H1 (cell line): ENCODE results near the gene G2E3. TPM values are rescaled to one million over a fixed set of nuclear protein-coding genes. Genes with fewer than 3 reads are reported as not detected.
"Not testable (repeated sequence)": the region's sequence is repeated elsewhere in the genome, so short reads cannot be mapped to it uniquely, and the experiment has no call there.

Source experiments
- CTCF ChIA-PET: fragments of 300-600 bp; sonication (Branson Sonifier 250); formaldehyde crosslinking; loops from one replicate; lab custom pipeline; 2021; ENCODE audit not compliant: partially characterized antibody; lab: Charles Lee
- POLR2A ChIA-PET: fragments of 300-600 bp; sonication (Branson Sonifier 250); formaldehyde crosslinking; loops from one replicate; lab custom pipeline; 2021; ENCODE audit warnings: inconsistent platforms; ENCODE audit not compliant: partially characterized antibody; lab: Charles Lee
- DNase-seq, 2 experiments: peaks; one replicate each; pipeline versions ENCODE4 v3.0.0 to v3.0.0-alpha.2; 2010 to 2022; ENCODE audit warnings: low spot score in 2 of 2, low read depth in 1 of 2, mixed read lengths in 1 of 2
- FAIRE-seq: peaks from 2 replicates; lab custom pipeline; 2011; peaks lifted over from hg19 to GRCh38; lab: Jason Lieb, UNC
- H2AFZ ChIP-seq: 2 replicates; pipeline ENCODE4 v1.8.1; 2012; ENCODE audit warnings: low read length, inconsistent platforms
- H2AK5ac ChIP-seq: 2 replicates; pipeline ENCODE4 v1.6.1; 2013; ENCODE audit warnings: low read depth, low read length
- H2BK120ac ChIP-seq: replicated peaks from 2 replicates; pipeline ENCODE3; 2013; ENCODE audit warnings: low read depth, low read length, inconsistent platforms
- H2BK12ac ChIP-seq: 2 replicates; pipeline ENCODE4 v1.6.1; 2013; ENCODE audit warnings: low read depth, low read length
- H2BK15ac ChIP-seq: 2 replicates; pipeline ENCODE4 v1.6.1; 2013; ENCODE audit warnings: low read length
- H2BK20ac ChIP-seq: 2 replicates; pipeline ENCODE4 v1.6.1; 2013; ENCODE audit warnings: low read length
- H2BK5ac ChIP-seq: 2 replicates; pipeline ENCODE4 v1.6.1; 2013; ENCODE audit warnings: low read depth, low read length
- H3K14ac ChIP-seq: 2 replicates; pipeline ENCODE4 v1.6.1; 2013; ENCODE audit warnings: inconsistent platforms; ENCODE audit not compliant: insufficient read length
- H3K18ac ChIP-seq: 2 replicates; pipeline ENCODE4 v1.6.1; 2013; ENCODE audit warnings: low read length; ENCODE audit errors: extremely low read depth
- H3K23ac ChIP-seq: 2 replicates; pipeline ENCODE4 v1.6.1; 2013; ENCODE audit warnings: inconsistent platforms; ENCODE audit not compliant: insufficient read length
- H3K23me2 ChIP-seq: 2 replicates; pipeline ENCODE4 v1.6.1; 2013; ENCODE audit warnings: low read depth, low read length
- H3K27ac ChIP-seq: 2 replicates; pipeline ENCODE4 v1.6.1; 2011; ENCODE audit warnings: low read depth, low read length, inconsistent platforms
- H3K27me3 ChIP-seq, 4 experiments: replicated peaks in 1 of 4; 1 replicate in 1 of 4; 2 replicates in 3 of 4; pipeline versions ENCODE4 v1.6.1 to v1.8.1; 2011 to 2013; ENCODE audit warnings: low read length in 3 of 4, mild to moderate bottlenecking in 3 of 4, inconsistent platforms in 2 of 4, mixed read lengths in 2 of 4, moderate library complexity in 1 of 4; ENCODE audit not compliant: control insufficient read depth in 3 of 4, insufficient read depth in 3 of 4; ENCODE audit errors: extremely low read depth in 1 of 4
- H3K36me3 ChIP-seq, 4 experiments: 2 replicates each; pipeline versions ENCODE4 v1.6.1 to v1.8.1; 2011 to 2013; ENCODE audit warnings: mild to moderate bottlenecking in 4 of 4, low read length in 3 of 4, moderate library complexity in 2 of 4, control low read depth in 1 of 4, inconsistent platforms in 1 of 4; ENCODE audit not compliant: insufficient read depth in 4 of 4, control insufficient read depth in 2 of 4
- H3K4ac ChIP-seq: replicated peaks from 2 replicates; pipeline ENCODE3; 2013; ENCODE audit warnings: low read length, low read depth, mixed read lengths, inconsistent platforms; ENCODE audit not compliant: insufficient read length
- H3K4me1 ChIP-seq, 4 experiments: replicated peaks in 1 of 4; 1 replicate in 1 of 4; 2 replicates in 3 of 4; pipeline versions ENCODE4 v1.6.1 to v1.8.1; 2011 to 2013; ENCODE audit warnings: low read length in 3 of 4, inconsistent platforms in 2 of 4, mixed read lengths in 1 of 4; ENCODE audit not compliant: insufficient read depth in 4 of 4, control insufficient read depth in 3 of 4
- H3K4me2 ChIP-seq, 2 experiments: 2 replicates each; pipeline versions ENCODE4 v1.6.1 to v1.8.1; 2011 to 2013; ENCODE audit warnings: low read depth in 2 of 2, low read length in 2 of 2, control low read depth in 1 of 2, inconsistent platforms in 1 of 2, mild to moderate bottlenecking in 1 of 2; ENCODE audit not compliant: insufficient read depth in 1 of 2
- H3K4me3 ChIP-seq, 4 experiments: fragments of 200-600, 300-600 bp in 1 of 4; sonication (generic), shearing (Covaris generic), sonication (Bioruptor Twin) in 1 of 4; 2 replicates each; pipeline versions ENCODE4 v1.5.1 to v1.8.1; 2011 to 2016; ENCODE audit warnings: low read length in 4 of 4, low read depth in 3 of 4, control low read depth in 2 of 4, inconsistent platforms in 2 of 4, mild to moderate bottlenecking in 2 of 4, mixed read lengths in 1 of 4, moderate library complexity in 1 of 4; ENCODE audit not compliant: insufficient read depth in 2 of 4; ENCODE audit errors: extremely low read depth in 1 of 4
- H3K56ac ChIP-seq: replicated peaks from 2 replicates; pipeline ENCODE3; 2013; ENCODE audit warnings: low read depth, mild to moderate bottlenecking, mixed read lengths, low read length, inconsistent platforms; ENCODE audit not compliant: insufficient read length
- H3K79me1 ChIP-seq: 2 replicates; pipeline ENCODE4 v1.6.1; 2013; ENCODE audit warnings: low read depth, low read length, control low read depth
- H3K79me2 ChIP-seq, 2 experiments: 2 replicates each; pipeline versions ENCODE4 v1.6.1 to v1.8.1; 2012 to 2013; ENCODE audit warnings: low read length in 2 of 2, mild to moderate bottlenecking in 2 of 2, inconsistent platforms in 1 of 2; ENCODE audit not compliant: insufficient read depth in 2 of 2, control insufficient read depth in 1 of 2
- H3K9ac ChIP-seq, 4 experiments: replicated peaks in 1 of 4; 1 replicate in 1 of 4; 2 replicates in 3 of 4; pipeline versions ENCODE4 v1.6.1 to v1.8.1; 2011 to 2013; ENCODE audit warnings: low read depth in 3 of 4, low read length in 3 of 4, control low read depth in 2 of 4, mild to moderate bottlenecking in 2 of 4, moderate library complexity in 2 of 4, inconsistent platforms in 1 of 4; ENCODE audit errors: extremely low read depth in 1 of 4
- H3K9me3 ChIP-seq, 2 experiments: 2 replicates each; pipeline versions ENCODE4 v1.6.1 to v1.8.1; 2012 to 2013; ENCODE audit warnings: mild to moderate bottlenecking in 2 of 2, moderate library complexity in 2 of 2, control low read depth in 1 of 2, inconsistent platforms in 1 of 2, low read depth in 1 of 2, low read length in 1 of 2, mixed read lengths in 1 of 2; ENCODE audit not compliant: insufficient read depth in 2 of 2
- H4K20me1 ChIP-seq, 2 experiments: replicated peaks in 1 of 2; 2 replicates each; pipeline versions ENCODE3 to v1.8.1; 2011 to 2013; ENCODE audit warnings: inconsistent platforms in 2 of 2, low read length in 2 of 2, mild to moderate bottlenecking in 1 of 2; ENCODE audit not compliant: insufficient read depth in 2 of 2, control insufficient read depth in 1 of 2
- H4K5ac ChIP-seq: 2 replicates; pipeline ENCODE4 v1.6.1; 2013; ENCODE audit warnings: low read length, low read depth, mixed read lengths, inconsistent platforms; ENCODE audit not compliant: insufficient read length
- H4K8ac ChIP-seq: 2 replicates; pipeline ENCODE4 v1.8.0; 2013; ENCODE audit warnings: mild to moderate bottlenecking, moderate library complexity, low read length, inconsistent platforms; ENCODE audit not compliant: insufficient read depth; ENCODE audit errors: extremely low read depth
- H4K91ac ChIP-seq: replicated peaks from 2 replicates; pipeline ENCODE3; 2013; ENCODE audit warnings: low read length, mixed read lengths, inconsistent platforms; ENCODE audit not compliant: insufficient read length
- WGBS, 2 experiments: shearing (Covaris generic) in 1 of 2; methylation state at CpG; one replicate each; pipeline versions ENCODE4 v1.1.6 to v1.1.7; 2013 to 2015; ENCODE audit warnings: low lambda C conversion rate in 2 of 2, mixed read lengths in 2 of 2, inconsistent platforms in 1 of 2, low coverage in 1 of 2, missing lambda C conversion rate in 1 of 2; ENCODE audit not compliant: insufficient replicate concordance in 2 of 2, insufficient coverage in 1 of 2, insufficient read length in 1 of 2; ENCODE audit errors: extremely low coverage in 1 of 2, missing lambda C conversion rate in 1 of 2; 5-methylcytosine and 5-hydroxymethylcytosine counted together
- polyA plus RNA-seq, 7 experiments: library from polyadenylated mRNA; depleted of rRNA in 3 of 7; stranded (reverse) in 5 of 7; unstranded in 2 of 7; fragments of >200 nt in 5 of 7; fragments of 200-250 nt in 2 of 7; gene quantifications; 1 replicate in 5 of 7; 2 replicates in 1 of 7; 4 replicates in 1 of 7; pipeline versions ENCODE4 v1.2.1 to v1.2.3, GENCODE V29; 2011 to 2013; ENCODE audit warnings: missing spikeins in 2 of 7, mixed read lengths in 2 of 7
- total RNA-seq: library from RNA; stranded (reverse); fragmentation: NEBNext Ultra II Directional; extraction: Animal tissue kit (Norgen Biotek cat#: 25700); gene quantifications from 2 replicates; pipeline ENCODE4 v1.2.1, GENCODE V29; 2021

The G2E3 gene
- total and polyA plus RNA-seq, 2 of the 8 experiments (the other 6 are each of a cell fraction or from before 2014, with no cell fraction given), result 9.2 to 72.0 TPM

- H3K18ac ChIP-seq, H2BK15ac ChIP-seq, H2AFZ ChIP-seq, H3K4ac ChIP-seq, H3K79me2 ChIP-seq, H3K4me3 ChIP-seq, H3K4me2 ChIP-seq, H4K20me1 ChIP-seq, H2BK120ac ChIP-seq, H2BK12ac ChIP-seq, H3K14ac ChIP-seq, H3K27ac ChIP-seq, H4K8ac ChIP-seq, H3K23me2 ChIP-seq, H2BK5ac ChIP-seq, H2AK5ac ChIP-seq, H3K27me3 ChIP-seq, H3K9me3 ChIP-seq, H3K4me1 ChIP-seq, H3K9ac ChIP-seq, H3K79me1 ChIP-seq, DNase-seq, H2BK20ac ChIP-seq, H3K23ac ChIP-seq, CTCF ChIA-PET, H4K5ac ChIP-seq, H3K56ac ChIP-seq, FAIRE-seq, H4K91ac ChIP-seq: not testable (repeated sequence)
- 96% methylated on average over 8 of the region's 8 CpGs; no CpG with 5 or more reads in 1 of the 2 experiments for WGBS, 2 experiments
- H3K36me3 ChIP-seq, result peaks cover 13 to 85% (median 47%) of the 10 kb centered on the region in 4 experiments
- POLR2A ChIA-PET, result interaction anchor here (1.3 kb wide), 1 partner anchor 18 kb away, joined by 3 read pairs; no protein-coding TSS in a partner anchor
Measured at GRCh38 chr14:30604696-30605095, 45.7 kb downstream of the G2E3 start.
